ENCODE measurements around the gene FRAS1.
"Not testable (repeated sequence)": the region's sequence is repeated elsewhere in the genome, so short reads cannot be mapped to it uniquely, and the experiment has no call there.

Gene FRAS1

GRCh38 chr4:78165758-78166157, 108.6 kb downstream of the FRAS1 start:
- DNase-seq (ENCODE audit: low read depth in 1 of 2, low spot score in 1 of 2) = no peak

DNA sequence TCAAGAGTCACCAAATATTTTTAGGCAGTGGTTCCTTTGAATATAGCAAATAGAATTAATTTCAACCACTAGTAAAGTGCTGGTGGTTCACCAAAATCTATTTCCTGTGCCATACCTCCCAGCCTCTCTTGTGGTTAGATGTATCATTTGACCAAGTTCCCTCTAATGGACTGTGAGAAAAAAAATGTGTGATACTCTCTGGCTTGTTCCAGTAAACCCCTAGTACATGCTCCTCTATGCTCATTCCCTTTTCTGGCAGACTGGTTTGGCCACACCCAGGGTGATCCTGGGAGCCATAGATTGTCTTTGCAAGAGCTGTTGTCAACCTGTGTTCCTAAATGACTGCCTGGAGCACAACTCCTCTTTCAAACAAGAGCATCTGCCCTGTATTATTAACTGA, 109.5 kb downstream of the FRAS1 start:
- DNase-seq (ENCODE audit: low read depth in 1 of 2, low spot score in 1 of 2) = no peak

GRCh38 chr4:78167510-78167909, 110.4 kb downstream of the FRAS1 start:
- DNase-seq (ENCODE audit: low read depth in 1 of 2, low spot score in 1 of 2) = no peak

GRCh38 chr4:78168029-78168428, 110.9 kb downstream of the FRAS1 start:
- no peak for DNase-seq (ENCODE audit: low read depth in 1 of 2, low spot score in 1 of 2)

DNA sequence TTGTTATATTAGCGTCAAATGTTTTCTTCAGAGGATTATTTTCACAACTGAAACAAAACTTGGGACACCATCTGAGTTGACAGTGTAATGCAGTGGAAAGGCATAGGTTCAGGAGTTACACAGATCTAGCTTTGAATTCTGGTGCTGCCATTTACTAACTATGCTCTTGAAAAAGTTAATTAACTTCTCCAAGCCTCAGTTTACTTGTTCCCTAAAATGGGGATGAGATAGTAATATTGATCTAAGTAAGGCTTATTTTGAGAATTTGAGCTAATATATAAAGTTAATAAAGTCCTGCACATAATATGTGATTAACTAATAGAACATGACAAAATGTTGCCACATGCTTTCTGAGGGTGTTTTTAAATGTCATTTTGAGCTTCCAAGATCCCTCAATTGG, 112.6 kb downstream of the FRAS1 start:
- no peak for DNase-seq (ENCODE audit: low read depth in 1 of 2, low spot score in 1 of 2)

- DNase-seq (ENCODE audit: low read depth in 1 of 2, low spot score in 1 of 2) = no peak
Measured at GRCh38 chr4:78171482-78171881, 114.4 kb downstream of the FRAS1 start.

DNA sequence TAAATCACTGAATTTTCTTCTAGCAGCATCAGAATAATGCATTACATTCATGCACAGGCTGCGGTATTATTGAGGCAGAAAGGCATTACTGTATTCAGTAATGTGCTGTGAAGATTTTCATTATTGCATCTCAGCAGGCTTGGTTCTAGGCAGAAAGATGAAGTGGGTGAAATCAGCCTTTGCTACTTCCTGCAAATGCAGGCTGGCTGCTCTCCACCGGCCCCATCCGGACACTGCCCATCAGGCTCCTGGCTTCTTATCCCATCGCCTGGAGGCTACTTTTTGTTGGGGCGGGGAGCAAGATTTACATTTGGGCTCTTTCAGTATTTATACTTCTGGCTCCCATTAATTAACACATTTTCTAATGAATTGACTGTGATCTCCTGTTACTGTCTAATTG, 117.8 kb downstream of the FRAS1 start:
- DNase-seq (ENCODE audit: low read depth in 1 of 2, low spot score in 1 of 2) = no peak

DNA sequence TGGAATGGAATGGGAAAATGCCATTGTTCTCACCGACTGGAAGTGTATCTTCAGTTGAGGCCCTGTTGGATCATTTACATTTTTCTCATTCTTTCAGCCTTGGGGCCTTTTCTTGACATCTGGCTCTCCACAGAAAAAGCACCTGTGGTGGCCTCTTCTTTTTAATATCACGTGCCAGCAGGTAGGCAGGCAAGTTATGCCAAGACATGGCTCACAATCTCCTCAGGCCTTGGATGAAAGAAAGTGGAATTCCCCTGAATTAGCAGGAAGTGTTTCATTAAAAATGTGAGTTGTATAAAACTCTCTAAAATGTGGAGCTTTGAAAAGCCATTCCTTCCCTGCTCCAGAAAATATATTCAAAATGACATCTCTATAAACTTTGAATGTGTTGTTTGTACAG, 122.1 kb downstream of the FRAS1 start:
- DNase-seq (ENCODE audit: low read depth in 1 of 2, low spot score in 1 of 2) = no peak

DNA sequence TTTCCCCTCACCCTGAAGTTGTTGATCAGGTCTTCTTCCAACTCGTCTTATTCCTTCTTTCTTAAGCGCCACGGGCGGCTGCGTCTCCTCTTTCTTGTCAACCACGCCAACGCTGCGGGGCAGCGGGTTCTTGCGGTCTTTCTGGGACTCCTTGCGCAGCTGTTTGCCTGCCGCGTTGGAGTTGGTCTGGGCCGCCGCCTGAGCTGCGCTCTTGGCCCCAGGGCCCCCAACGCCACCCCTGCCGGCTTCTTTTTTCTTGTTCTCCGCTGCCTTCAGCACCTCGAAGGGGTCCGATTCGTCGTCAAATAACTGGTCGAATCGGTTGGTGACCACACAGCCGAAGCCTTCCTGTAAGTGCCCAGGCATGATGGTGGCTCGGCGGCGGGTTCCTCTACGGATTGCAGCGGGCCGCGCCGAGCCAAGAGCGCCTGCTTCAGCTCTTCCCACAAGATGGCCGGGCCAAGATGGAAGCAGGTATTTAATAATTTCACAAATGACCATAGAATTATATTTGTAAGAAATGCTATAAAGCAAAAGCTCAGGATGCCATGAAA, 124.6 kb downstream of the FRAS1 start:
- not testable (repeated sequence) for DNase-seq (ENCODE audit: low read depth in 1 of 2, low spot score in 1 of 2)

- no peak for DNase-seq (ENCODE audit: low read depth in 1 of 2, low spot score in 1 of 2)
Measured at GRCh38 chr4:78184584-78184983, 127.5 kb downstream of the FRAS1 start.

- no peak for DNase-seq (ENCODE audit: low read depth in 1 of 2, low spot score in 1 of 2)
Measured at GRCh38 chr4:78185117-78185516, 128.0 kb downstream of the FRAS1 start.

- no peak for DNase-seq (ENCODE audit: low read depth in 1 of 2, low spot score in 1 of 2)
Measured at GRCh38 chr4:78186597-78187543, 129.7 kb downstream of the FRAS1 start.

DNA sequence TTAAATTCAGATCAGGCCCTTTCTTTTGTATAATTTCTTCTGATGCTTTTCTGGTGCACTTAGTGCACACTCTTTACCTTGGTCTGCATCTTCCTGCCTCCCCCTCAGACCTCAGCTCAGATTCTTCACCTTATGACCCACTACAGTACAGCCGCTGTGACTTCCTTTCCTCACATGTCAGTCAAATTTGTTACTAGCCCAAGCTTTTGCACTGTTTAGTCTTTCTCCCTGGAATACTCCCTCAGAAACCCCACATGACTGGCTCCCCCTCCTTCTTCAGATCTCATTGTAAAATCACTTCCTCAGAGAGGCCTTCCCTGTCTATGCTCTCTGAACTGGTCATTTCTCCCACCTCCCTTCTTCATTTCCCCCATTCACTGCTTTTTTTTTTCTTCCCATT, 132.9 kb downstream of the FRAS1 start:
- DNase-seq (ENCODE audit: low read depth in 1 of 2, low spot score in 1 of 2) = no peak

- DNase-seq (ENCODE audit: low read depth in 1 of 2, low spot score in 1 of 2) = no peak
Measured at GRCh38 chr4:78190595-78190994, 133.5 kb downstream of the FRAS1 start.

DNA sequence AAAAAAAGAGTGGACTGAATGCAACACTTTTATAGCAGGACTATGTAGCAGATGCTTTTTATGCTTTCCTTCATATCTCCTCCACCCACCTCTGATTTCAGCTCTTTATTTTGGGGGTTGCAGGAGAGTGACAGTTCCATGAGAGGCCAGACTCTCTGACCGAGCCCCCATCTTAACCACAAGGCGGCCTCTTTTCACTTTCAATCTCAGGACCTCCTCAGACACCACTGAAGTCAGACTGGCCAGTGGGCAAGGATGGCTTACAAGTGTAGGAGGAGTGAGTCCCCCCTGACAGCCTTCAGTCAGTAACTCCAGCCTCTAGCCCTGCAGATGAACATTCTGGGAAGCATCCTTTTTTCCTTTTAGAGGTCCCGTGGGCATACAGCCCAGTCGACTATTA, 140.8 kb downstream of the FRAS1 start:
- no peak for DNase-seq (ENCODE audit: low read depth in 1 of 2, low spot score in 1 of 2)

GRCh38 chr4:78199984-78200383, 142.9 kb downstream of the FRAS1 start:
- no peak for DNase-seq (ENCODE audit: low read depth in 1 of 2, low spot score in 1 of 2)

DNA sequence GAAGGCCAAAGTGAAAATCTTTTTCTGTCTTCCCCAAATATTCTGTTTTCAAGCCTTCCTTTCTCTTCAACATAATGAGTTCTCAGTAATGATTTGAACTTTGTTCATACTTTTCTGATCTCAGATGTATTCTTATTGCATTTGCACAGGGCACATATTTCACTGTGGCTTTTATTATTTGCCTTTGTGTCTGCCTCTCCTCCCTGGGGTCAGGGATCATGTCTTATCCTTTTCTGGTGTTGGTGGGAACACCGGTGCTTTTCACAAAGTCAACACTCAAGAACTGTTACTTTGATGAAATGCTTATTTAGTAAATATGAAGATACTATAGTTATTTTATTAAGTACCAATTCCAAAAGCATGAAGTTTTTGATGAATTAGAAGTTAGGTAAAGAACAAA, 143.8 kb downstream of the FRAS1 start:
- DNase-seq (ENCODE audit: low read depth in 1 of 2, low spot score in 1 of 2) = no peak

GRCh38 chr4:78204176-78204575, 147.1 kb downstream of the FRAS1 start:
- no peak for DNase-seq (ENCODE audit: low read depth in 1 of 2, low spot score in 1 of 2)

GRCh38 chr4:78205591-78205990, 148.5 kb downstream of the FRAS1 start:
- no peak for DNase-seq (ENCODE audit: low read depth in 1 of 2, low spot score in 1 of 2)

GRCh38 chr4:78207541-78207940, 150.4 kb downstream of the FRAS1 start:
- no peak for DNase-seq (ENCODE audit: low read depth in 1 of 2, low spot score in 1 of 2)

GRCh38 chr4:78207951-78208350, 150.8 kb downstream of the FRAS1 start:
- DNase-seq (ENCODE audit: low read depth in 1 of 2, low spot score in 1 of 2) = no peak

- DNase-seq (ENCODE audit: low read depth in 1 of 2, low spot score in 1 of 2) = not testable (repeated sequence)
Measured at GRCh38 chr4:78208896-78209295, 151.8 kb downstream of the FRAS1 start.
